Nasal cavity respiratory epithelium epithelial cell of viscerocranial mucosa (primary cell): ENCODE results near the gene POTEM. TPM values are rescaled to one million over a fixed set of nuclear protein-coding genes. Genes with fewer than 3 reads are reported as not detected.

ENCODE experiments used
- total RNA-seq: library from RNA; depleted of rRNA; stranded (reverse); fragments of >200 nt; gene quantifications from 2 replicates; pipeline ENCODE4 v1.2.3, GENCODE V29; 2014

POTEM gene
- not detected in 2 replicates for total RNA-seq

GRCh38 chr14:18967134-18967533 is at the start of gene POTEM:
Gene POTEM (plus strand): TSS chr14:18967434. CDS start chr14:18967486, 52 bp downstream.

